Stimulated activated effector memory CD8-positive, alpha-beta T cell treated with anti-CD3 and anti-CD28 coated beads, Interleukin-12 subunit alpha, Interleukin-12 subunit beta, amount 100 ng/mL, for 72 hours (primary cell): ENCODE data around the gene SERINC2.

Experiments used
- ATAC-seq: fragments of 150-1000 bp; cut with Tn5 transposase; 2 replicates; pipeline ENCODE4 v1.10.0; 2021
- DNase-seq, 2 donors: peaks; one replicate each; pipeline ENCODE4 v3.0.0; 2021 to 2022; ENCODE audit warnings: low spot score in 2 of 2
- H3K27ac Mint-ChIP-seq: one replicate; pipeline ENCODE4 v1.8.0; 2022; ENCODE audit warnings: mild to moderate bottlenecking, mixed read lengths
- H3K36me3 Mint-ChIP-seq: one replicate; pipeline ENCODE4 v1.8.0; 2022; ENCODE audit warnings: mild to moderate bottlenecking, mixed read lengths
- H3K4me1 Mint-ChIP-seq: one replicate; pipeline ENCODE4 v1.8.0; 2022; ENCODE audit warnings: mixed read lengths
- H3K4me3 Mint-ChIP-seq: one replicate; pipeline ENCODE4 v1.8.0; 2022; ENCODE audit warnings: mild to moderate bottlenecking, mixed read lengths
- H3K9me3 Mint-ChIP-seq: one replicate; pipeline ENCODE4 v1.8.0; 2022; ENCODE audit warnings: mixed read lengths

Gene SERINC2

GRCh38 chr1:31432592-31433395 is 19.8 kb downstream of the SERINC2 start:
- H3K9me3 Mint-ChIP-seq, result no peaks in the 10 kb centered on the region
- no peak overlapping the region for H3K27ac Mint-ChIP-seq
- ATAC-seq (peak; percentile 8), DNase-seq (no peak)
- H3K4me1 Mint-ChIP-seq, result no peaks in the 10 kb centered on the region
- H3K4me3 Mint-ChIP-seq, result no peak overlapping the region
- no peaks in the 10 kb centered on the region for H3K36me3 Mint-ChIP-seq

DNA sequence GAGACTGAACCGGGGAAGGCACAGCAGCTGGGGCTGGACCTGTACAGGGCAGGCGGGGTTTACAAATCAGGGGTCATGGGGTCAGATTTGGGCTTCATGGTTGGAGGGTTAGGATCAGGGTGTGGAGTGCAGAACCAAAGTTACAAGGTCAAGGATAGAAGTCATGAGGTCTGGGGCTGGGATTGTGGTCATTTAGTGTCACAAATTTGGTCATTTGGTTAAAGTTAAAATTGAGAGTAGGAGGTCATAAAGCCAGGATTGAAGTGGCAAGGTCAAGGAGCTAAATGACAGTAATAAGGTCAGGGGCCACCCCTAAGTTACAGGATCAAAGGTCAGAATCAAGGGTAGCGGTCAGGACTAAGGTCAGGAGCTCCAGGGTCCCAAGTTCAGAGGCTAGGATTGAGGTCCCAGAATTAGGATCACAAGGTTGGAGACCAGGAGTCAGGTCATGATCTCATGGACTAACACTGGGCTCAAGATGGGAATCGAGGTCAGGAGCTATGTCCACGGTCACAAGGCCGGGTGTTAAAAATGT is 20.4 kb downstream of the SERINC2 start:
- H3K27ac Mint-ChIP-seq, result no peak overlapping the region
- no peaks in the 10 kb centered on the region for H3K4me1 Mint-ChIP-seq
- DNase-seq, result no peak
- H3K9me3 Mint-ChIP-seq, result no peaks in the 10 kb centered on the region
- H3K4me3 Mint-ChIP-seq, result no peak overlapping the region
- no peaks in the 10 kb centered on the region for H3K36me3 Mint-ChIP-seq
- ATAC-seq, result peak; percentile 4

DNA sequence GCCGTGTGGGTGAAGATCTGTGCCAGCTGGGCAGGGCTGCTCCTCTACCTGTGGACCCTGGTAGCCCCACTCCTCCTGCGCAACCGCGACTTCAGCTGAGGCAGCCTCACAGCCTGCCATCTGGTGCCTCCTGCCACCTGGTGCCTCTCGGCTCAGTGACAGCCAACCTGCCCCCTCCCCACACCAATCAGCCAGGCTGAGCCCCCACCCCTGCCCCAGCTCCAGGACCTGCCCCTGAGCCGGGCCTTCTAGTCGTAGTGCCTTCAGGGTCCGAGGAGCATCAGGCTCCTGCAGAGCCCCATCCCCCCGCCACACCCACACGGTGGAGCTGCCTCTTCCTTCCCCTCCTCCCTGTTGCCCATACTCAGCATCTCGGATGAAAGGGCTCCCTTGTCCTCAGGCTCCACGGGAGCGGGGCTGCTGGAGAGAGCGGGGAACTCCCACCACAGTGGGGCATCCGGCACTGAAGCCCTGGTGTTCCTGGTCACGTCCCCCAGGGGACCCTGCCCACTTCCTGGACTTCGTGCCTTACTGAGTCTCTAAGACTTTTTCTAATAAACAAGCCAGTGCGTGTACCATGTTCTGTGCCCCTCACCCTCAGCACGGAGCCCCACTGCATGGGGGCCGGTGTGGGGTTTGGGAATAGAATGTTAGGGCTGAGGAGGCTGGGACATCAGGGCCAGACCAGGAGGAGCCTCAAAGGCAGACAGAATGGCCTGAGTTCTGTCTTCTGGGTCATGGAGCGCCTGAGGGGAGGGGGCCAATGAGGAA is 21.3 kb downstream of the SERINC2 start:
- H3K36me3 Mint-ChIP-seq, result no peaks in the 10 kb centered on the region
- no peaks in the 10 kb centered on the region for H3K9me3 Mint-ChIP-seq
- ATAC-seq, result peak; percentile 2
- H3K4me3 Mint-ChIP-seq, result no peak overlapping the region
- H3K27ac Mint-ChIP-seq, result no peak overlapping the region
- DNase-seq, result no peak
- H3K4me1 Mint-ChIP-seq, result no peaks in the 10 kb centered on the region

- ATAC-seq (peak; percentile 14), DNase-seq (no peak)
- no peaks in the 10 kb centered on the region for H3K9me3 Mint-ChIP-seq
- H3K4me1 Mint-ChIP-seq, result no peaks in the 10 kb centered on the region
- H3K4me3 Mint-ChIP-seq, result no peak overlapping the region
- H3K27ac Mint-ChIP-seq, result no peak overlapping the region
- H3K36me3 Mint-ChIP-seq, result no peaks in the 10 kb centered on the region
These were observed 22.0 kb downstream of the SERINC2 start for GRCh38 chr1:31434979-31435378.

DNA sequence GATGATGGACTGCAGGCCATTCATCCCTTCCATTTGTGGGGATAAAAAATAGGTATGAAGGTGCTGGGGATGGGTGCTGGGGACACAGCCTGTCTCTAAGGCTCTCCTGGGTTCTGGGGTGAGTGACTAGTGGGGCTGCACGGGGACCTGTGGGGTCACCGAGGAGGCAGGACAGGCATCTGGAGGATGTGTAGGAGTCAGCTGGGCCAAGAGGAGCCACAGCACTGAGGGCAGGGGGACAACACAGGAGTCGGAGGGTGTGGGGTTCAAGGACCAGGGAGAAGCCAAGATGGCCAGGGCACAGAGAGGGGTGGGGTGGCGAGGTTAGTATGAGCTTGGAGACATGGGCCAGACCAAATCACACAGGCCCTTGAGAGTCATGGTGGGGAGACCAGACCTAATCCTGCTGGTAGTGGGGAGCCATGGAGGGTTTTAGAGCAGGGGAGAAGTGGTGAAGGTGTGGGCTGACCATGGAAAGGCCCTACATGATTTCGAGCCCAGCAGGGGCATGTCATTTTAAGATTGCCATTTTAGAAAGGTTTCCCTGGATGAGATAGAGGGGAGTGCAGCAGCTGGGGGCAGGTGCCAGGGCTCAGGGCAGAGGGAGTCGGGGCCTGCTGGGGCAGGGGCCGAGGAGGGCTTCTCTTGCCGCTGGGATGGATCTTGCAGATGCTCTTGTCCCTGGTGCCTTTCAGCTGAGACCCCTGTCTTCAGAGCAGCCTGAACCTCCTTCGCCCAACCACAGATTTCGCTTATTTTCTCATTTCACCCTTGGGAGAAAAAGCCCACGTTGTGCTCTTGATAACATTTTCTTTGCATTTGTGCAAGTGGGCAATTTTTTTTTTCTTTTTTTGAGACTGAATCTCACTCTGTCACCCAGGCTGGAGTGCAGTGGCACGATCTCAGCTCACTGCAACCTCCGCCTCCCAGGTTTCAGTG is 22.7 kb downstream of the SERINC2 start:
- Mint-ChIP-seq H3K4me1 (no peaks in the 10 kb centered on the region), H3K27ac (no peak overlapping the region), H3K9me3 (no peaks in the 10 kb centered on the region), H3K4me3 (no peak overlapping the region), H3K36me3 (no peaks in the 10 kb centered on the region)
- ATAC-seq (peak; percentile 25), DNase-seq (no peak)

GRCh38 chr1:31436596-31437432 is 23.8 kb downstream of the SERINC2 start:
- DNase-seq (no peak), ATAC-seq (no peak)
- Mint-ChIP-seq H3K27ac (no peak overlapping the region), H3K4me3 (no peak overlapping the region), H3K4me1 (no peaks in the 10 kb centered on the region), H3K36me3 (no peaks in the 10 kb centered on the region), H3K9me3 (no peaks in the 10 kb centered on the region)

- Mint-ChIP-seq H3K9me3 (no peaks in the 10 kb centered on the region), H3K27ac (no peak overlapping the region), H3K4me1 (no peaks in the 10 kb centered on the region), H3K36me3 (no peaks in the 10 kb centered on the region), H3K4me3 (no peak overlapping the region)
- DNase-seq, result no peak
- ATAC-seq, result no peak
These were observed 24.5 kb downstream of the SERINC2 start for GRCh38 chr1:31437433-31438037.

GRCh38 chr1:31439276-31439675 is 26.3 kb downstream of the SERINC2 start:
- no peak overlapping the region for H3K27ac Mint-ChIP-seq
- ATAC-seq, result no peak

GRCh38 chr1:31441073-31441472 is 28.1 kb downstream of the SERINC2 start:
- H3K4me1 Mint-ChIP-seq, result no peaks in the 10 kb centered on the region
- no peak overlapping the region for H3K4me3 Mint-ChIP-seq
- no peak overlapping the region for H3K27ac Mint-ChIP-seq
- no peaks in the 10 kb centered on the region for H3K36me3 Mint-ChIP-seq
- no peaks in the 10 kb centered on the region for H3K9me3 Mint-ChIP-seq
- DNase-seq (no peak), ATAC-seq (no peak)

More at GRCh38 chr1:31439276-31439675, 26.3 kb downstream of the SERINC2 start:
- no peaks in the 10 kb centered on the region for H3K36me3 Mint-ChIP-seq
- no peak overlapping the region for H3K4me3 Mint-ChIP-seq
- no peaks in the 10 kb centered on the region for H3K4me1 Mint-ChIP-seq
- H3K9me3 Mint-ChIP-seq, result no peaks in the 10 kb centered on the region
- no peak for DNase-seq

GRCh38 chr1:31441558-31441957 is 28.5 kb downstream of the SERINC2 start:
- Mint-ChIP-seq H3K9me3 (no peaks in the 10 kb centered on the region), H3K27ac (no peak overlapping the region), H3K4me1 (no peaks in the 10 kb centered on the region), H3K4me3 (no peak overlapping the region), H3K36me3 (no peaks in the 10 kb centered on the region)
- DNase-seq (no peak), ATAC-seq (no peak)

DNA sequence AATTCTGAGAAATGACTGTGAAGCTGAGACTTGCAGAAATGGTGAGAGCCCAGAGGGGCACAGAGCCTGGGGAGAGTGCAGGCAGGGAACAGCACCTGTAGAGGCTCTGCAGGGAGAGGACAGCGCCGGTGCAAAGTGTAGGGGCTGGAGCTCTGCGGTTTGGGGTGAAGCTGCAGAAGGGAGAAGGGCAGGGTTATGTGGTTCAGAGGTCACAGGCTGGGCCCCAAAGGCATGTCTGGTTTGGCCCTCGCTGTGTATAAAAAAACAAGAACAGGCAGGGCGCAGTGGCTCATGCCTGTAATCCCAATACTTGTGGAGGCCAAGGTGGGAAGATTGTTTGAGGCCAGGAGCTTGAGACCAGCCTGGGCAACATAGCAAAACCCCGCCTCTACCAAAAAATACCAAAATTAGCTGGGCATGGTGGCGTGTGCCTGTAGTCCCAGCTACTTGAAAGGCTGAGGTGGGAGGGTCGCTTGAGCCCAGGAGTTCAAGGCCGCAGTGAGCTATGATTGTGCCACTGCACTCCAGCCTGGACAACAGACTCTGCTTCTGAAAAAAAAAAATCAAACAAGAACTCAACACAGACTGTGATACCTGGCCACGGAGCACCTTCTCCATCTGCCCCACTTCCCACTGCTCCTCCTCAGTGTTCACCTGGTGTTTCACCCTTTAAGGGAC is 29.1 kb downstream of the SERINC2 start:
- Mint-ChIP-seq H3K9me3 (no peaks in the 10 kb centered on the region), H3K36me3 (no peaks in the 10 kb centered on the region), H3K4me3 (no peak overlapping the region), H3K4me1 (no peaks in the 10 kb centered on the region), H3K27ac (no peak overlapping the region)
- ATAC-seq, result no peak
- DNase-seq, result no peak

DNA sequence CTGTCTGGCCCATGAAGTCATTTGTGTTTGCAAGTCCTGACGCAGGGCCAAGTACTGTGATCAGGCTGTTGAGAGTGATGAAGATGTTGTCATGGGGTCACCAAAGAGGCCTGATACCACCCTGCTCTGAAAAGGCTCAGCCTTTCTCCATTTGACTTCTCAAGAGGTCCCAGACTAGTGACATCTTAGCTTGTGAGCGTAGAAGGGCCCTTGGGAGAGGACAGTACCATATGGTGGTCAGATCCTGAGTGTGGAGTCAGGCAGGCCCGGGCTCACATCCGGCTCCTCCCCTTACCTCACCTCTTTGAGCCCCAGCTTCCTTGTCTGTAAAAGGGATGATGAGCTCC is 29.6 kb downstream of the SERINC2 start:
- Mint-ChIP-seq H3K4me3 (no peak overlapping the region), H3K9me3 (no peaks in the 10 kb centered on the region), H3K4me1 (no peaks in the 10 kb centered on the region), H3K36me3 (no peaks in the 10 kb centered on the region), H3K27ac (no peak overlapping the region)
- DNase-seq, result no peak
- ATAC-seq, result no peak

GRCh38 chr1:31443673-31444072 is 30.7 kb downstream of the SERINC2 start:
- DNase-seq (no peak), ATAC-seq (no peak)
- no peak overlapping the region for H3K27ac Mint-ChIP-seq
- no peaks in the 10 kb centered on the region for H3K36me3 Mint-ChIP-seq
- no peaks in the 10 kb centered on the region for H3K4me1 Mint-ChIP-seq
- no peak overlapping the region for H3K4me3 Mint-ChIP-seq
- H3K9me3 Mint-ChIP-seq, result no peaks in the 10 kb centered on the region
